Raji (cell line): ENCODE measurements around the gene CACNA1C.

Experiments used
- POLR2A ChIP-seq: IDR thresholded peaks from 2 replicates; pipeline ENCODE4 v1.6.1; 2011; ENCODE audit warnings: low read depth, low read length, control low read depth; ENCODE audit not compliant: insufficient read depth

The CACNA1C gene

GRCh38 chr12:2156333-2156732 is 103.5 kb downstream of the CACNA1C start:
- TF ChIP-seq POLR2A = no peak

GRCh38 chr12:2160043-2160442 is 107.3 kb downstream of the CACNA1C start:
- no peak for TF ChIP-seq POLR2A

- no peak for TF ChIP-seq POLR2A
Measured at GRCh38 chr12:2161473-2161872, 108.7 kb downstream of the CACNA1C start.

- no peak for TF ChIP-seq POLR2A
Measured at GRCh38 chr12:2163177-2163941, 110.6 kb downstream of the CACNA1C start.

- TF ChIP-seq POLR2A = no peak
Measured at GRCh38 chr12:2165021-2165420, 112.2 kb downstream of the CACNA1C start.

- no peak for TF ChIP-seq POLR2A
Measured at GRCh38 chr12:2165927-2166326, 113.1 kb downstream of the CACNA1C start.

- TF ChIP-seq POLR2A = no peak
Measured at GRCh38 chr12:2166696-2167095, 113.9 kb downstream of the CACNA1C start.

GRCh38 chr12:2167231-2167630 is 114.4 kb downstream of the CACNA1C start:
- no peak for TF ChIP-seq POLR2A

- TF ChIP-seq POLR2A = no peak
Measured at GRCh38 chr12:2168808-2169207, 116.0 kb downstream of the CACNA1C start.

GRCh38 chr12:2169489-2169888 is 116.7 kb downstream of the CACNA1C start:
- TF ChIP-seq POLR2A = no peak

- TF ChIP-seq POLR2A = no peak
Measured at GRCh38 chr12:2169940-2170339, 117.2 kb downstream of the CACNA1C start.

GRCh38 chr12:2170376-2170775 is 117.6 kb downstream of the CACNA1C start:
- TF ChIP-seq POLR2A = no peak

GRCh38 chr12:2171672-2172426 is 119.1 kb downstream of the CACNA1C start:
- TF ChIP-seq POLR2A = no peak

- no peak for TF ChIP-seq POLR2A
Measured at GRCh38 chr12:2172491-2173214, 119.9 kb downstream of the CACNA1C start.

GRCh38 chr12:2173971-2174370 is 121.2 kb downstream of the CACNA1C start:
- no peak for TF ChIP-seq POLR2A

- TF ChIP-seq POLR2A = no peak
Measured at GRCh38 chr12:2177003-2177402, 124.2 kb downstream of the CACNA1C start.
